Measurements from ENCODE around the gene C2CD4D.

- TF ChIP-seq CTCF (optimal IDR thresholded peaks at IDR 0.05 in 1 of 3, IDR thresholded peaks at IDR 0.05 in 1 of 3, conservative IDR thresholded peaks at IDR 0.05 in 1 of 3; ENCODE audit: extremely low read depth in 1 of 3, insufficient read depth in 2 of 3, low read length in 3 of 3) (no peak), EZH2 (IDR thresholded peaks at IDR 0.05; ENCODE audit: low read length) (no peak)
These were observed 31.8 kb upstream of the C2CD4D start for GRCh38 chr1:151871284-151872030.
